ENCODE results near the gene NEMF.
"Not testable (repeated sequence)": the region's sequence is repeated elsewhere in the genome, so short reads cannot be mapped to it uniquely, and the experiment has no call there.

Gene NEMF

DNA sequence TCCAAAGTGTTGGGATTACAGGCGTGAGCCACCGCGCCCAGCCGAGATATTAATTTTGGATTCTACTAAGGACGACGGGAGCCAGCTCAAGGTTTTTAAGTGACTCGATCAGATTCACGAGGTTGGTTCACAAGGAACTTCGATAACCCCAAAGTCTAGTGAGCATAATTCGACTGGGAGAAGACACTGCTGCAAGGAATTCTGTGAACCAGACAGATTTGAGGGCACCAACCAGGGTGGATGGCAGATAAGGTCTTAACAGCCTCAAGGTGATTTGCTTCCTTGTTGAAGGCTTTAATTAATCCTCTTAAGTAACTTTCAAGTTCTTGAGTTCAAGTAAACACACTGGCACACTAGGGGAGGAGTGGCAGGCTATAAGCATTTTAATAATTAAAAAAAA is 85.7 kb downstream of the NEMF start:
- intact Hi-C loops (cut with DNase I): no loop called here
- peak in 1 of 10 donors; percentile 76 for DNase-seq

GRCh38 chr14:49761839-49762551 is 90.6 kb downstream of the NEMF start:
- intact Hi-C loops (cut with DNase I): no loop called here
- no peak for DNase-seq

GRCh38 chr14:49755378-49755777 is 97.2 kb downstream of the NEMF start:
- DNase-seq: no peak
- intact Hi-C loops (cut with DNase I): no loop called here

- no peak for DNase-seq
- intact Hi-C loops (cut with DNase I): no loop called here
Measured at GRCh38 chr14:49754570-49755097, 98.0 kb downstream of the NEMF start.

GRCh38 chr14:49746476-49746875 is 106.1 kb downstream of the NEMF start:
- intact Hi-C loops (cut with DNase I); DNase-seq: not testable (repeated sequence)

DNA sequence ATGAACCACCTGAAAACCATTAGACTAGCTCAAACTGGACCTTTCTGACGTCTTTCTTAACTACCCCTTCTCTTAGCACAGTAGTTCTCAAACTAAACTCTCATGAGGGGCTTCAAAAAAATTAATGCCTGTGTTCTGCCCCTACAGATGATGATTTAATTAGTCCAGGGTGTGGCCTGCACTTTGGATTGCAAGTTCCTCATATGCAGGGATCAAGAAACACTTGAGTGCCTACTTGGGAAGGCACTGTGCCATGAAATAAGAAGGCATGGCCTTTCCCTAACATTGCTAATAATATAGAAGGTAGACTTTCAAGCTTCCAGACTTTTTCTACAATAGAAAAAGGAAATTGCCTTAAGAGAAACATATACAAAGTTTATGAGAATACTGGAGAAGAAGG is 107.4 kb downstream of the NEMF start:
- intact Hi-C loops (cut with DNase I): no loop called here
- DNase-seq: no peak

DNA sequence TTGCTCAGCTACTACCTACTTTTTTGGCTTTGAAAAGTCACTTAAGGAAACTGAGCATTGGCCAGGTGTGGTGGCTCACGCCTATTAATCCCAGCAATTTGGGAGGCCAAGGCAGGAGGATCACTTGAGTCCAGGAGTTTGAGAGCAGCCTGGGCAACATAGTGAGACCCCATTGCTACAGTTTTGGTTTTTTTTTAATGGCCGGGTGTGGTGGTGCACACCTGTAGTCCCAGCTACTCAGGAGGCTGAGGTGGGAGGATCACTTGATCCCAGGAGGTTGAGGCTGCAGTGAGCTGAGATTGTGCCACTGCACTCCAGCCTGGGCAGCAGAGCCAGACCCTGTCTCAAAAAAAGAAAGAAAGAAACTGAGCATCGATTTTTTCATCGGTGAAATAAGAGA is 116.9 kb downstream of the NEMF start:
- DNase-seq; intact Hi-C loops (cut with DNase I): not testable (repeated sequence)

DNA sequence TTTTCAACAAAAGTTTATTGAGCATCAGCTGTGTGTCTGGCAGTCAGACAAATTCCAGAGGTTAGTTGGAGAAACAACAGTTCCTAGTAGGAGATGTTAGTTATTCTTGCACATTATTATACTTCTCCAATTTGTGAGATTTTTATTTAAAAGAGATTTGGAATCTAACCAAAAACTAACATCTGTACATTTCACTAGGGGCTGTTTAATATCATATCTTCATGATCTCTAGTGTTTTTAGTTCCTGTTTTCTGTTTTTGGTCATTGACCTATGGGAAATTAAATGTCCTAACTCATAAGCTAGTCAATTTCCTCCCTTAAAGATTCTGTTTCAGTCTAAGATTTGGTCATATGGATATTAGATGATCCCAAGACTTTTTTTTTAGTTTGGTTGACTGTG is 118.8 kb downstream of the NEMF start:
- intact Hi-C loops (cut with DNase I): no loop called here
- no peak for DNase-seq

- no peak for DNase-seq
- intact Hi-C loops (cut with DNase I): no loop called here
Measured at GRCh38 chr14:49732896-49733295, 119.7 kb downstream of the NEMF start.

Data from posterior cingulate gyrus (tissue), 11 donors.